Measurements from ENCODE around the gene SLC14A1. TPM values are rescaled to one million over a fixed set of nuclear protein-coding genes. Genes with fewer than 3 reads are reported as not detected.
A peak's percentile ranks its signal among the peaks of the same experiment; 100 is the strongest.

SLC14A1 gene
- 0.30 TPM for polyA plus RNA-seq (2012; ENCODE audit: low read depth, missing spikeins)

DNA sequence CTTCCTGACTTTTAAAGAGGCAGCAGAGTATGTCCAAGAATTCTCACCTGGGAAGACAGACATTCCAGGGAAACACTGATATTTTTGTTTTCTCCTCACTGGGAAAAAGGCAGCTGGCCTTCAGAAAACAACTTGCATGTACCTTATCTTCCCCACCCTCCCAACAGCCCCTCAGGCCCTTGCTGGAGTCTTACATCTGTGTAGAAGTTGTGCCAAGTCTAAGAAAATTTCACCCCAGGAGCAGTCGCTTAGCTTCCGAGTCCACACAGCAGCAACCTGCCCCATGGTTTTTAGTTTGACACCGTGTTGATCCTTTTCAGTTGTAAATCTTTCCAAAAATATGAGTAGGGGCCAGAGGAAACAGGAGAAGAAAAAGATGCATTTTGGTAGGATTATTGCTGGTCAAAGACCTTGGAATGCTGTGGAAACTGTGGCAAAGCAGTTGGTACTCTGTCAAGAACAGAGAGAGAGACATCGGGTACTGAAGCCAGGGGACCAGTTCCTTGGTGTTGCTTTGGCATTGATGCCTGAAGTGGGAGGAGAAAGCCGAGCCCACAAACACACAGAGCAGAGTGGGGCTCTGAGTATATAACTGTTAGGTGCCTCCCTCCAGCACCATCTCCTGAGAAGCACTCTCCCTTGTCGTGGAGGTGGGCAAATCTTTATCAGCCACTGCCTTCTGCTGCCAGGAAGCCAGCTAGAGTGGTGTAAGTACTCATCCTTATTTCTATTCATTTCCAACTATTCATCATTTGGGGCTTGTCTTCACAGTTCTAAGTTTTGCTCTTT is at the start of gene SLC14A1:
SLC14A1 (plus strand) TSS at position 615 of the 789 bp plus-strand sequence. CDS start 6,140 bp downstream, outside the sequence.
- FAIRE-seq (no peak), DNase-seq (ENCODE audit: insufficient read length, low spot score) (no peak)
- TF ChIP-seq POLR2AphosphoS5 (IDR thresholded peaks at IDR 0.05; ENCODE audit: low read depth, low read length) (no peak), TAF1 (IDR thresholded peaks at IDR 0.05; ENCODE audit: low read depth, low read length) (no peak), POU2F2 (IDR thresholded peaks at IDR 0.05; ENCODE audit: low read depth, low read length) (no peak)

DNA sequence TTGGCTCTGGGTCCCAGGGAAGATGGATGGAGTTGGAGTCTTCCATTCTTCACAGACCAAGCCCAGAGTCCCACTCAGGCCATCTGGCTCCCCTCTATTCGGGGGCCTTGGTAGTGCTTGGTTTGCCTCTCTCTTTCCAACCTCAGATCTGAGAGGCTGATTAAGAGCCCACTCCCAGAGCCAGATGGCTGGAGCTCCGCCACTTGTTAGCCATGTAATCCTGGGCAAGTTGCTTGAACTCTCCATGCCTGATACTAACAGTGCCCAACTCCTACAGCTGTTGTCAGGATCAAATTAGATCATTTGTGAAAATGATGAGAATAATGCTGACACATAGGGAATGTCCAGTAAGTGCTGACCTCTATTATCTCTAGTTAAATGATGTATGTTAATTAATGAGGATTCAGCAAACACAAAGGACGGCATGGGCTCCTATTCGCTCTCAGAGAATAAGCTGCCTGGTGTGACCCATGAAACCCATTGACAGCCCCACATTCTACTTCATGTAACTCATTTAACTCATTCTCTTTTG is 46.6 kb upstream of the SLC14A1 start:
- no peak for TF ChIP-seq SPI1 (IDR thresholded peaks at IDR 0.05; ENCODE audit: low read depth, low read length)
- no peak for TF ChIP-seq PAX5 (IDR thresholded peaks at IDR 0.05; ENCODE audit: insufficient read depth, low read length, severe bottlenecking)
- no peak for TF ChIP-seq POLR2AphosphoS5 (IDR thresholded peaks at IDR 0.05; ENCODE audit: low read depth, low read length)
- TF ChIP-seq POLR2A (IDR thresholded peaks at IDR 0.05; ENCODE audit: low read depth, low read length) = no peak
- no peak for TF ChIP-seq TAF1 (IDR thresholded peaks at IDR 0.05; ENCODE audit: low read depth, low read length)
- TF ChIP-seq POU2F2 (IDR thresholded peaks at IDR 0.05; ENCODE audit: low read depth, low read length) = no peak
- DNase-seq (ENCODE audit: insufficient read length, low spot score) = no peak
- no peak for FAIRE-seq

DNA sequence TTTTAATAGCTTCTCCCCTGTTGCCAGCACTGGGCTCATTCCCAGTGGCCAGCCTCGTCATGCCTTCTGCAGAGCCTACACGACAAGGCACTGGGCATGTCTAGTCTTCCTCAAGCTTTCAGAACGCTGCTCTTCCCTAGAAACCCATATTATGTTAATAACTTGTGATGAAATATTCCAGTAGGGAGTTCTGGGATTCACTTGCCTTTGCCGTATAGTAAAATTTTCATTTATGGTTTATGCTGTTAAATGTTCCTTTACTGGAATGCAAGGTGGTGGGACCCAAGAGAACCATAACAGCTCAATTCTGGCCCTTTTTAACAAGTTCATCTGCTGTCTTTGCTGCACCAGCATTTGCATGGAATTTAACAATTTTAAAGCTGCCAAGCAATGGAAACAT is 45.5 kb upstream of the SLC14A1 start:
- no peak for FAIRE-seq
- TF ChIP-seq PAX5 (IDR thresholded peaks at IDR 0.05; ENCODE audit: insufficient read depth, low read length, severe bottlenecking) = no peak
- no peak for TF ChIP-seq POLR2A (IDR thresholded peaks at IDR 0.05; ENCODE audit: low read depth, low read length)
- TF ChIP-seq POLR2AphosphoS5 (IDR thresholded peaks at IDR 0.05; ENCODE audit: low read depth, low read length) = no peak
- no peak for TF ChIP-seq TAF1 (IDR thresholded peaks at IDR 0.05; ENCODE audit: low read depth, low read length)
- TF ChIP-seq POU2F2 (IDR thresholded peaks at IDR 0.05; ENCODE audit: low read depth, low read length) = no peak
- TF ChIP-seq SPI1 (IDR thresholded peaks at IDR 0.05; ENCODE audit: low read depth, low read length) = no peak
- DNase-seq (ENCODE audit: insufficient read length, low spot score) = no peak

DNA sequence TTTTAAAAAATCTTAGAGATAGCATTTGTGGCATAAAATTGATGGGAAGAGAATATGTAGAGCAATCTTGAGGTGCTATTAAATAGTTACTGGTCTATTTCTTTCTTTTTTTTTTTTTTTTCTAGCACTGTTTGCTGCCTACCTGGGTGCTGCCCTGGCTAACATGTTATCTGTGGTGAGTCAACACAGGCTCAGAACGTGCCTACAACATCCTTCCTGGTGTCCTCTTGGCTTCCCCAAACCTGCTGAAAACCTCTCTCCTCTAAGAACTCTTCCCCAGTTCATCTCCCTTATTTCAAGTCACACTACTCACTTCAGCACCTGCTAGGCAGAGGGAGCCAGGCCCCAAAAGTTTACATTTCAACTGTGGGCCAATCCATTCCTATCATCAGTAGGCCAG is 45.1 kb upstream of the SLC14A1 start:
- FAIRE-seq (no peak), DNase-seq (ENCODE audit: insufficient read length, low spot score) (no peak)
- TF ChIP-seq POLR2A (IDR thresholded peaks at IDR 0.05; ENCODE audit: low read depth, low read length) (no peak), PAX5 (IDR thresholded peaks at IDR 0.05; ENCODE audit: insufficient read depth, low read length, severe bottlenecking) (no peak), SPI1 (IDR thresholded peaks at IDR 0.05; ENCODE audit: low read depth, low read length) (no peak), POLR2AphosphoS5 (IDR thresholded peaks at IDR 0.05; ENCODE audit: low read depth, low read length) (no peak), POU2F2 (IDR thresholded peaks at IDR 0.05; ENCODE audit: low read depth, low read length) (no peak), TAF1 (IDR thresholded peaks at IDR 0.05; ENCODE audit: low read depth, low read length) (no peak)

DNA sequence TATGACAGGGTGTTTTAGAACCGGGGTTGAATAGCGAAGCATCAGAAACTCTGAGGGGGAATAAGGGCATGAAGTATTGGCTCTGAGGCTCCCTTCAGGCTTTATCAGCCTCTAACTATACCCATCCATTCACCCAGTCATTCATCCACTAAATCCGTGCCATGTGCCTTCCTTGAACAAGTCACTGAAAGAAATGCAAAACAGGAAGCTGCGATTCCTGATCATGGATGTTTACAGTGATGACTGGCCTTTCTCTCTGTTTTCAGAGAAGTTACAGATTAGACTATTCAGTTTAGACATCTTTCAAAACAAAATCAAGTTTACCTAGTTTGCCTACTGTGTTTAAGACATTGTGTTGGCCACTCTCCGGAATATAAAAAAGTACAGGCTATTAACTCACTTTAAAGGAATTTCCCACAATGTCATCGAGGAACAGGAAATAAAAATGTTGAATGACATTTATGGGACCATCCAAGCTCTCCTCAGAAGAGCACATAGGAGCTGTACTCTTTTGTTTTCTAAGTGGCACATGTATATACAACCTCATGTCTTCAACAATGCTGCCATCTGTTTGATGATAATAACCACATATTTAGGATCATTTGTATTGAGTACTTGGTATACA is 43.8 kb upstream of the SLC14A1 start:
- no peak for DNase-seq (ENCODE audit: insufficient read length, low spot score)
- FAIRE-seq = no peak
- TF ChIP-seq TAF1 (IDR thresholded peaks at IDR 0.05; ENCODE audit: low read depth, low read length) = no peak
- TF ChIP-seq POU2F2 (IDR thresholded peaks at IDR 0.05; ENCODE audit: low read depth, low read length) = no peak
- TF ChIP-seq PAX5 (IDR thresholded peaks at IDR 0.05; ENCODE audit: insufficient read depth, low read length, severe bottlenecking) = no peak
- TF ChIP-seq SPI1 (IDR thresholded peaks at IDR 0.05; ENCODE audit: low read depth, low read length) = no peak
- no peak for TF ChIP-seq POLR2A (IDR thresholded peaks at IDR 0.05; ENCODE audit: low read depth, low read length)
- TF ChIP-seq POLR2AphosphoS5 (IDR thresholded peaks at IDR 0.05; ENCODE audit: low read depth, low read length) = no peak

DNA sequence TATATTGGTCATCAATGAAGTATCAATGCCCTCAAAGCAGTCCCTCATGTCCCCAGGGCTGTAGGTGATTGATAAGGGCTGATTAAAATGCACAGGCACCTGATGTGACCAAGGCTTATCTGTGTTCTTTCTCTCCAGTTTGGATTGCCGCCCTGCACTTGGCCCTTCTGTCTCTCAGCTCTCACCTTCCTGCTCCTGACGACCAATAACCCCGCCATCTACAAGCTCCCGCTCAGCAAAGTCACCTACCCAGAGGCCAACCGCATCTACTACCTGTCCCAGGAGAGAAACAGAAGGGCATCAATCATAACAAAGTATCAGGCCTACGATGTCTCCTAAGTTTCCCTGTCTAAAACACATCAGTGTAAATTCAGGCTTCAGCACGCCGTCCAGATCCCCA is 41.8 kb upstream of the SLC14A1 start:
- FAIRE-seq (no peak), DNase-seq (ENCODE audit: insufficient read length, low spot score) (no peak)
- TF ChIP-seq PAX5 (IDR thresholded peaks at IDR 0.05; ENCODE audit: insufficient read depth, low read length, severe bottlenecking) (no peak), POLR2A (IDR thresholded peaks at IDR 0.05; ENCODE audit: low read depth, low read length) (no peak), TAF1 (IDR thresholded peaks at IDR 0.05; ENCODE audit: low read depth, low read length) (no peak), POU2F2 (IDR thresholded peaks at IDR 0.05; ENCODE audit: low read depth, low read length) (no peak), POLR2AphosphoS5 (IDR thresholded peaks at IDR 0.05; ENCODE audit: low read depth, low read length) (no peak), SPI1 (IDR thresholded peaks at IDR 0.05; ENCODE audit: low read depth, low read length) (no peak)

DNA sequence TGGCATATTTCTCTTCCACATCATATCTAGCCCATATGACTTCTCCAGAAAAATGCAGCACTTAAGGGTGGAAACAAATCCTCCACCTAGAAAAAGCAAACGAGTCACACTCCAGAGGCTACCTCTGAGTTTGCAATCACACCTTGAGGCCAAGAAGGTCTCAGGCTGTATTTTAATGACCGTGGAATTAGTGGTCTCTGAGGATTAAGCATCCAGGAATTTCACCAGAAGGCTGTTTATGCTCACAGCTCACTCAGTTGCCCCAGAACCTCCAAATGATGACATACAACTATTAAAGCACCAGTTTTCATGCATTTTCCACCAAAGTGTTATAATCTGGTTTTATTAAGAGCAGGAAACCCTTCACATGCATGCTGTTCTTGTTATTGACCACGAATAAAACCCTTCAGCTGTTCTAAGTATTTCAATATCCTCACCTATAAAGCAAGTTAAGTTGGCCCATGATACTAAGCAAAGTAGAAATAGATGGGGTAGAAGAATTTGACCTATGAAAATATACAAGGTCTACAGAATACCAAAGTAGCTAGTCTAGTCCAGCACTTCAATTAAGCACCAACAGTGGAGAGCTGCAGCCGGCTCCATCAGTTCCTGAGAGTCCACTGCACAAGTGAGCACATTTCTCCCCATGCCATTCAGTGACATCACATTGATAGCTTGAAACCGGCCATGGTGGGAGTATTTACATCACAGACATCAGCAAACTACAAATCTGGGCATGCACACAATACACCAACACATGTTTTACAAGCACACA is 39.5 kb upstream of the SLC14A1 start:
- DNase-seq (ENCODE audit: insufficient read length, low spot score) = no peak
- TF ChIP-seq TAF1 (IDR thresholded peaks at IDR 0.05; ENCODE audit: low read depth, low read length) = no peak
- no peak for TF ChIP-seq POLR2A (IDR thresholded peaks at IDR 0.05; ENCODE audit: low read depth, low read length)
- TF ChIP-seq SPI1 (IDR thresholded peaks at IDR 0.05; ENCODE audit: low read depth, low read length) = no peak
- no peak for TF ChIP-seq POLR2AphosphoS5 (IDR thresholded peaks at IDR 0.05; ENCODE audit: low read depth, low read length)
- no peak for TF ChIP-seq POU2F2 (IDR thresholded peaks at IDR 0.05; ENCODE audit: low read depth, low read length)
- TF ChIP-seq PAX5 (IDR thresholded peaks at IDR 0.05; ENCODE audit: insufficient read depth, low read length, severe bottlenecking) = no peak
- FAIRE-seq = no peak

DNA sequence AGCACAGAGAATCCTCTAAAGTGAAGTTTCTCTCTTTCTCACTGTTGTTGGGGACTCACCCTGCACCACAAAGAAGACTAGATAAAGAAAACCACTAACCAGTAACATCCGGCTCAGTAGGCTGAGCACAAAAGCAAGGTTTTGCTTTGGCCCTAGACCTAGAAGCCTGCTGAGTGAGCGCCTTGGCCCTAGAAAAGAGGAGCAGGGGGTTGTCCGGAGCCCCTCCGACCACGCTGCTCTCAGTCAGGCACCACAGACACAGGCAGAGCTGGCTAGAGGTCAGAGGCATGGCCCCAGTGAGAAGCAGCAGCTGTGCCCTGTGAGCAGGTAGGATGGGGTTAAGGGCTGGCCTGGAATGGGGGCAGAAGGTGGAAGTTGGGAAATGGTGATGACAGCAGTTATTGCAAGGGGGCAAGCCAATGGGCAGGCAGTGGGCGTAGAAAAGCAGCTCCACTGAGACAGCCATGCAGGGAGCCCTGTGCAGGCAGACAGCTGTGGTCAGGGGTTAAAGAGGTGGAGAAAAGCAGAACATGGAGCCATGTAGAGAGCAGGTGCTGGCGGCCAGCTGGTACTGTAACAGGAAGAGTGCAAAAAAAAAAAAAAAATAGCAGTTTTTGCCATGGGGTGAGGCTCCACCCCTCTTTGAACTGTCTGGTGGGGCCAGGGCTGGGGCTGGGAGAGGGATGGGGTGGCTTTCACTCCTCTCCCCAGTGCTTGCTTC is 36.9 kb upstream of the SLC14A1 start:
- FAIRE-seq (peak; percentile 86), DNase-seq (ENCODE audit: insufficient read length, low spot score) (no peak)
- TF ChIP-seq PAX5 (IDR thresholded peaks at IDR 0.05; ENCODE audit: insufficient read depth, low read length, severe bottlenecking) (no peak), POLR2A (IDR thresholded peaks at IDR 0.05; ENCODE audit: low read depth, low read length) (no peak), TAF1 (IDR thresholded peaks at IDR 0.05; ENCODE audit: low read depth, low read length) (no peak)
